ENCODE results near the gene KCTD11. TPM values are rescaled to one million over a fixed set of nuclear protein-coding genes. Genes with fewer than 3 reads are reported as not detected.

KCTD11 gene
- total RNA-seq, 4 donors from 2014 or later = 3.6 to 7.0 (median 4.6) TPM

GRCh38 chr17:7398612-7399011, 46.6 kb downstream of the KCTD11 start:
- no peaks in the 10 kb centered on the region for H3K36me3 ChIP-seq
- H3K27me3 ChIP-seq = no peaks in the 10 kb centered on the region
- H3K4me3 ChIP-seq = no peak overlapping the region
- intact Hi-C loops (cut with DNase I; ENCODE audit: low total_unique reads) (no loop called here), in situ Hi-C loops (cut with MboI; ENCODE audit: low sequenced_read_pairs in 4 of 4) (no loop called here)
- DNase-seq (no peak), ATAC-seq (no peak)
- no peak overlapping the region for H3K27ac ChIP-seq
- H3K9me3 ChIP-seq = no peaks in the 10 kb centered on the region
- no peak for TF ChIP-seq POLR2A (IDR thresholded peaks at IDR 0.05)
- TF ChIP-seq CTCF (IDR thresholded peaks at IDR 0.05 in 4 of 5, conservative IDR thresholded peaks at IDR 0.05 in 1 of 5) = no peak
- H3K4me1 ChIP-seq = peaks cover 17 to 22% of the 10 kb centered on the region in 2 donors

- Histone ChIP-seq H3K4me1 (peaks cover 19 to 20% of the 10 kb centered on the region in 2 donors), H3K27me3 (no peaks in the 10 kb centered on the region), H3K9me3 (no peaks in the 10 kb centered on the region), H3K27ac (peak overlapping the region; percentile 92 to 97 (median 92)), H3K36me3 (no peaks in the 10 kb centered on the region), H3K4me3 (peak overlapping the region; percentile 62 to 81 (median 70))
- ATAC-seq (peak; percentile 3), DNase-seq (no peak)
- TF ChIP-seq CTCF (IDR thresholded peaks at IDR 0.05 in 4 of 5, conservative IDR thresholded peaks at IDR 0.05 in 1 of 5) (no peak), POLR2A (IDR thresholded peaks at IDR 0.05) (no peak)
- intact Hi-C loops (cut with DNase I; ENCODE audit: low total_unique reads) = loop anchor here (1.0 to 10.0 kb wide), 3 partner anchors 9 to 282 kb away; partner anchors contain the start of genes KCTD11, PLSCR3, TP53 and WRAP53
- in situ Hi-C loops (cut with MboI; ENCODE audit: low sequenced_read_pairs in 4 of 4) = no loop called here
These were observed 51.2 kb downstream of the KCTD11 start for GRCh38 chr17:7403043-7403726.

- Histone ChIP-seq H3K9me3 (no peaks in the 10 kb centered on the region), H3K27me3 (no peaks in the 10 kb centered on the region), H3K4me1 (peaks cover 19 to 20% of the 10 kb centered on the region in 2 donors), H3K4me3 (peak overlapping the region; percentile 62 to 81 (median 70)), H3K27ac (peak overlapping the region; percentile 92 to 97 (median 92)), H3K36me3 (no peaks in the 10 kb centered on the region)
- ATAC-seq (peak; percentile 68 to 69), DNase-seq (peak in 1 of 2 donors; percentile 70)
- TF ChIP-seq POLR2A (IDR thresholded peaks at IDR 0.05) = no peak
- TF ChIP-seq CTCF (IDR thresholded peaks at IDR 0.05 in 4 of 5, conservative IDR thresholded peaks at IDR 0.05 in 1 of 5) = no peak
- in situ Hi-C loops (cut with MboI; ENCODE audit: low sequenced_read_pairs in 4 of 4) = no loop called here
- intact Hi-C loops (cut with DNase I; ENCODE audit: low total_unique reads) = loop anchor here (1.0 to 10.0 kb wide), 3 partner anchors 9 to 281 kb away; partner anchors contain the start of genes KCTD11, PLSCR3, TP53 and WRAP53
These were observed 51.7 kb downstream of the KCTD11 start for GRCh38 chr17:7403727-7403976.

- DNase-seq = peak; percentile 100
- no peaks in the 10 kb centered on the region for H3K36me3 ChIP-seq
- no peaks in the 10 kb centered on the region for H3K27me3 ChIP-seq
- H3K4me3 ChIP-seq = peak within 1 kb of the TSS; percentile 62 to 81 (median 70)
- TF ChIP-seq POLR2A (IDR thresholded peaks at IDR 0.05) = peak; percentile 94 to 96
- TF ChIP-seq CTCF (IDR thresholded peaks at IDR 0.05 in 4 of 5, conservative IDR thresholded peaks at IDR 0.05 in 1 of 5) = peak in 2 of 5 experiments; percentile 13 to 22
- peaks cover 19 to 20% of the 10 kb centered on the region in 2 donors for H3K4me1 ChIP-seq
- peak; percentile 90 for ATAC-seq
- peak within 1 kb of the TSS; percentile 92 to 97 (median 92) for H3K27ac ChIP-seq
- in situ Hi-C loops (cut with MboI; ENCODE audit: low sequenced_read_pairs in 4 of 4) (no loop called here), intact Hi-C loops (cut with DNase I; ENCODE audit: low total_unique reads) (loop anchor here (1.0 to 10.0 kb wide), 6 partner anchors 10 to 281 kb away; partner anchors contain the start of genes KCTD11, PLSCR3, POLR2A and SENP3)
- no peaks in the 10 kb centered on the region for H3K9me3 ChIP-seq
These were observed 52.2 kb downstream of the KCTD11 start, which contains the start of gene TMEM256 for GRCh38 chr17:7403977-7404736. TMEM256 (minus strand) TSS chr17:7404097; CDS start chr17:7404084, 13 bp downstream.

Other genes starting within 250 kb of the KCTD11 start
- 1 to 10 TPM in 2 of 4 donors, not detected in 2; 1.6 to 2.2 TPM for gene ASGR2, start 237.3 kb upstream of the KCTD11 start, total RNA-seq
- 1 to 10 TPM in 1 of 4 donors, under 1 TPM in 1, not detected in 2; 0.81 to 1.8 TPM for gene ASGR1, start 172.8 kb upstream of the KCTD11 start, total RNA-seq
- 1 to 10 TPM; 3.5 to 6.7 (median 5.3) TPM for gene DLG4, start 132.3 kb upstream of the KCTD11 start, total RNA-seq
- gene ACADVL, start 132.2 kb upstream of the KCTD11 start, total RNA-seq = 1,000 to 10,000 TPM in 3 of 4 donors, 100 to 1,000 TPM in 1; 771 to 1,217 (median 1,086) TPM
- 10 to 100 TPM; 15.5 to 22.6 (median 20.5) TPM for gene DVL2, start 117.6 kb upstream of the KCTD11 start, total RNA-seq
- 10 to 100 TPM; 16.9 to 31.8 (median 24.1) TPM for gene PHF23, start 112.7 kb upstream of the KCTD11 start, total RNA-seq
- gene GABARAP, start 109.7 kb upstream of the KCTD11 start, total RNA-seq = 100 to 1,000 TPM; 207 to 626 (median 258) TPM
- 100 to 1,000 TPM in 3 of 4 donors, 10 to 100 TPM in 1; 71.5 to 150 (median 111) TPM for gene CTDNEP1, start 100.4 kb upstream of the KCTD11 start, total RNA-seq
- gene ELP5, start 99.9 kb upstream of the KCTD11 start, total RNA-seq = 10 to 100 TPM; 13.3 to 52.7 (median 26.7) TPM
- gene CLDN7, start 89.7 kb upstream of the KCTD11 start, total RNA-seq = 1 to 10 TPM in 1 of 4 donors, under 1 TPM in 1, not detected in 2; 0.46 to 5.1 TPM
- 100 to 1,000 TPM; 148 to 310 (median 227) TPM for gene SLC2A4, start 70.4 kb upstream of the KCTD11 start, total RNA-seq
- 1 to 10 TPM in 1 of 4 donors, under 1 TPM in 2, not detected in 1; 0.42 to 2.2 (median 0.46) TPM for gene YBX2, start 57.5 kb upstream of the KCTD11 start, total RNA-seq
- 100 to 1,000 TPM; 115 to 384 (median 273) TPM for gene EIF5A, start 44.5 kb upstream of the KCTD11 start, total RNA-seq
- 100 to 1,000 TPM; 135 to 240 (median 169) TPM for gene GPS2, start 36.8 kb upstream of the KCTD11 start, total RNA-seq
- 10 to 100 TPM; 21.8 to 26.7 (median 23.5) TPM for gene NEURL4, start 22.8 kb upstream of the KCTD11 start, total RNA-seq
- 10 to 100 TPM in 1 of 4 donors, 1 to 10 TPM in 1, under 1 TPM in 2; 0.22 to 16.3 (median 1.7) TPM for gene ACAP1, start 15.6 kb upstream of the KCTD11 start, total RNA-seq
- gene TMEM95, start 3.0 kb downstream of the KCTD11 start, total RNA-seq = not detected
- gene TNK1, start 28.9 kb downstream of the KCTD11 start, total RNA-seq = 1 to 10 TPM in 1 of 4 donors, under 1 TPM in 1, not detected in 2; 0.13 to 2.2 TPM
- gene PLSCR3, start 42.4 kb downstream of the KCTD11 start, total RNA-seq = 10 to 100 TPM in 3 of 4 donors, 1 to 10 TPM in 1; 8.9 to 20.3 (median 14.4) TPM
- gene TMEM256, start 51.9 kb downstream of the KCTD11 start, total RNA-seq = 10 to 100 TPM; 28.9 to 65.6 (median 50.2) TPM
- 1 to 10 TPM; 4.2 to 6.6 (median 4.4) TPM for gene NLGN2, start 55.7 kb downstream of the KCTD11 start, total RNA-seq
- gene SPEM1, start 68.2 kb downstream of the KCTD11 start, total RNA-seq = not detected
- gene SPEM2, start 73.5 kb downstream of the KCTD11 start, total RNA-seq = not detected
- not detected for gene SPEM3, start 76.7 kb downstream of the KCTD11 start, total RNA-seq
- gene TMEM102, start 83.3 kb downstream of the KCTD11 start, total RNA-seq = 1 to 10 TPM in 3 of 4 donors, under 1 TPM in 1; 0.92 to 3.9 (median 2.3) TPM
- 1 to 10 TPM; 1.2 to 7.4 (median 4.1) TPM for gene FGF11, start 87.3 kb downstream of the KCTD11 start, total RNA-seq
- 100 to 1,000 TPM in 2 of 4 donors, 10 to 100 TPM in 2; 82.3 to 202 (median 101) TPM for gene CHRNB1, start 92.9 kb downstream of the KCTD11 start, total RNA-seq
- 10 to 100 TPM; 24.2 to 43.1 (median 31.2) TPM for gene ZBTB4, start 127.5 kb downstream of the KCTD11 start, total RNA-seq
- not detected for gene SLC35G6, start 129.3 kb downstream of the KCTD11 start, total RNA-seq
- gene POLR2A, start 132.2 kb downstream of the KCTD11 start, total RNA-seq = 10 to 100 TPM; 20.3 to 56.9 (median 39.3) TPM
- 10 to 100 TPM in 3 of 4 donors, 1 to 10 TPM in 1; 7.9 to 26.1 (median 16.9) TPM for gene TNFSF12, start 196.9 kb downstream of the KCTD11 start, total RNA-seq
- gene TNFSF13, start 206.6 kb downstream of the KCTD11 start, total RNA-seq = 1 to 10 TPM; 2.8 to 8.4 (median 5.0) TPM
- 10 to 100 TPM; 63.6 to 71.5 (median 68.8) TPM for gene SENP3, start 209.8 kb downstream of the KCTD11 start, total RNA-seq
- gene CD68, start 227.5 kb downstream of the KCTD11 start, total RNA-seq = 10 to 100 TPM; 10.1 to 66.5 (median 20.3) TPM
- gene MPDU1, start 231.7 kb downstream of the KCTD11 start, total RNA-seq = 100 to 1,000 TPM in 2 of 4 donors, 10 to 100 TPM in 2; 55.9 to 157 (median 101) TPM
- 1 to 10 TPM in 2 of 4 donors, under 1 TPM in 1, not detected in 1; 0.66 to 1.3 (median 1.1) TPM for gene SOX15, start 237.9 kb downstream of the KCTD11 start, total RNA-seq

Data from gastrocnemius medialis (tissue), 4 donors.